GM19328 (cell line): Measurements from ENCODE around the gene GPANK1.
A peak's percentile ranks its signal among the peaks of the same experiment; 100 is the strongest.

Experiments used
- ATAC-seq: cut with Tn5 transposase; IDR thresholded peaks from one replicate; pipeline ENCODE4 v1.9.1; 2021; ENCODE audit warnings: mild to moderate bottlenecking, moderate library complexity; ENCODE audit not compliant: unreplicated experiment

GPANK1 gene

GRCh38 chr6:31663126-31663960, 1.5 kb downstream of the GPANK1 start:
- no peak for ATAC-seq

DNA sequence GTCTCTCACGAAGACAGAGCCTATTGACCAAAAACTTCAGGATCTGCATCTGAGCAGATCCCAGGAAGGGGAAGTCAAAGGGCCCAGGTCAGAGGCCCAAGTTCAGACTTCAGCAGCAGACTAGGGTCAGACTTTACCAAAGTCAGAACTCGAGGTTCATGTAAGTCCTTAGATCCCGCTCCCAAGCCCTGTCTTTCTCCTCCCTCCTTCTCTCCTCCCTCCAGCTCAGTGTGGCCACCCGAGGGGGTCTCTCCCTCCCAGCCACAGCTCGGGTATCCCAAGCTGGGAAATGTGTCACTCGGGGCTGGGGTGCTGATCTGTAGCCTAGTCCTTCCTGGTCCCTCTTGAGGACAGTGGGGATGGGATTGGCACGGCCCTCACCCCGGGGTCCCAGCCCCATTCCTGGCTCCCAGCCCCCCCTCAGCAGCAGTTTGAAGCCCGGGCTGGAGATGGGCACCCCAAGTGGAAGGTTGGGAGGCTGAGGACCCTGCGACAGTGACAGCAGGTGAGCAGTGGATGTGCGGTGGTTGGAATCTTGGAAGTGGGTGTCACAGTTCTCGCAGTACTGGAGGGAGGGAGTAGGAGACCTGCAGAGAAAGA, 2.6 kb downstream of the GPANK1 start:
- ATAC-seq = no peak

GRCh38 chr6:31661262-31662123, 3.3 kb downstream of the GPANK1 start:
- ATAC-seq = no peak

GRCh38 chr6:31660381-31661261, 4.2 kb downstream of the GPANK1 start, which contains the start of gene C6orf47:
C6orf47 (minus strand) TSS chr6:31660778; CDS start chr6:31659947, 831 bp downstream.
- ATAC-seq = peak; percentile 54

DNA sequence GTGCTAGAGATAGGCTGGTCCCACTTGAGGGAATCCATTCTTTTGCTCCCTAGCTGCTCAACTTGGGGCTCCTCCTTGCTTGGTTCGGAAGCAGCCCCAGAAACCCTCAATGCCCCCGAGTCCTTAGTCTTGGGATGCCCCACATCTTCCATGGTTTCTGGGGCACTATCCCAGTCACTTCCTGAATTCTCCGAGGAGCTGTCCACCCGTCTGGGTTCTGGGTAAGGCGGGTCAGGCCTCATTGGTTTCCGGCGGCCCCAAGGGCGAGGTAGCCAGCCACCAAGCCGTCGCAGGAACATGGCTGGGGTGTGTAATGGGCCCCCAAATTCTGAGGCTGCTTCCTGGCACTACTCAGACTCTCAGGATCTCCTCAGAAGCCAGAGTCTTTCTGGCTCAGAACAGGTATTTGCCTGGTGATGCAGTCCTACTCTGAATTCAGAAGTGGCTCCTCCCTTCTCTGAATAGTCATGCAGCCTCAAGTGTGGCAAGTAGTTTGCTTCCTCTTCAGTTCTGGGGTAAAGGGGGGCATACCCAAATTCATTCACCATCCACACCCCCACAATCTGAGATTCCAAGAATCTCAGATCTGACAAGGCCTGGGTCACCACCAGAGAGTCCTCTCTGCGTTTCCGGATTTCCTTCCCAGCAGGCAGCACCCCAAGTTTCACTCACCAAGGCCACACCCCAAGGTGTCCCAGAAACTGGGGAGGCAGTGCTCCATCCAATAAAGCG, 5.0 kb downstream of the GPANK1 start:
- no peak for ATAC-seq

GRCh38 chr6:31658983-31659648, 5.7 kb downstream of the GPANK1 start:
- no peak for ATAC-seq

GRCh38 chr6:31658158-31658688, 6.6 kb downstream of the GPANK1 start:
- no peak for ATAC-seq

- no peak for ATAC-seq
Observed at GRCh38 chr6:31657406-31658157, 7.2 kb downstream of the GPANK1 start.

DNA sequence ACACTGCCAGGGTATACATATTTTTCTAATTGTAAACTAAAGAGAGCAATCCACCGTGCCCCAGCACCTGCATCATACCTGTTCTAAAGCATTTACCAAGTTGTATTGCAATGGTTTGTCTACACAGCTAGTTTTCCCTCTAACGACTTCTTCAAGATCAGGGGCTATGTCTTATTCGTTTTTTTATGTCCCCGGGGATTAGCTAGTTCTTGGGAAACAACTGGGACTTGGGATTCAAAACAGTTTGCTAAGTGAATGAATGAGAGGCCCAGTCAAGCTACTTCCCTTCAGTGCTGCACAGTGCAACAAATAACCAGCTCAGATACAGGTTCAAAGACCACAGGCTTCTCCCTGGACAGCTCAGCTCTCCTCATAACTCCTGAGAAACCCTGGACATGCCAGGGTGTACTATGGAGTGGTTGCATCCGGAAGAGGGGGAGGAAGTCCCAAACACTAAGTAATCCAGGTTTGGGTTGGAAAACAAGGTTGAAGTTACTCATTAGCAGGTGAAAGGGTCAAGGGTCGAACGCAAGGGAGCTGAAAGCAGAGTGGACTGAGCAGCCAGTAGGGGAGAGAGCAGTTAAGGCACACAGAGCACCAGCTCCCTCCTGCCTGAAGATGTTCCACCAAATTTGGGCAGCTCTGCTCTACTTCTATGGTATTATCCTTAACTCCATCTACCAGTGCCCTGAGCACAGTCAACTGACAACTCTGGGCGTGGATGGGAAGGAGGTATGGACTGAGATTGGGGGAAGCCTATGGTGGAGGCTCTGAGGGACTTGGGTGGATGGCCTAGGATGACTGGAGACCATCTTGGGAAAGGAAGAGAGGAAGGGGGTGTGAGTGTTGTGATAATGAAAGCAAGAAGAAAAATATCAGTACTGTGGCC, 9.2 kb downstream of the GPANK1 start, which contains the start of gene APOM:
APOM (plus strand) TSS at position 546 of the 889 bp plus-strand sequence; CDS start at position 619, 73 bp downstream.
- no peak for ATAC-seq

- ATAC-seq = no peak
Observed at GRCh38 chr6:31654574-31655348, 10.0 kb downstream of the GPANK1 start.

GRCh38 chr6:31652925-31653724, 11.7 kb downstream of the GPANK1 start:
- ATAC-seq = peak; percentile 40

GRCh38 chr6:31651602-31652191, 13.1 kb downstream of the GPANK1 start:
- peak; percentile 20 for ATAC-seq

DNA sequence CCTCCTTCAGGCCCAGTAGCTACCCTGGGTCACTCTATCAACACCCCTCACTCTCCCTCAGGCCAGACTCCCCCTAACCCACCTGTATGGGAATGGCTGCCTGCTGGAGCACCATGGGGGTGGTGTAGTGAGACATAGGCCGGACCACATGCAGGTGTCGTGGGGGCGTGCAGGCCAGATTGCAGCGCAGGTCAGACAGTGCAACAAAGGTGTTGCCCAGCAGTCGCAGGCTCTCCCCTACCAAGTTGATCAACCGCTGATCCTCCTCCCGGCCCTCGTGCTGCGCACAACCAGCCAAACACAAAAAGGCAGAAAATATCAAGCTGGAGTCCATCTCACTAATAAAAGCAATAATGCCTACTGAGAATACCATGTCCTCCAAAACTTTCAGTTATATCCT, 19.5 kb downstream of the GPANK1 start:
- no peak for ATAC-seq

GRCh38 chr6:31643818-31644454, 20.9 kb downstream of the GPANK1 start:
- no peak for ATAC-seq
